COLO668 (cell line): ENCODE measurements around the gene DHRS3.
A peak's percentile ranks its signal among the peaks of the same experiment; 100 is the strongest.

Source experiments
- DNase-seq: peaks from one replicate; lab custom pipeline; 2025; ENCODE audit not compliant: unreplicated experiment; lab: John Stamatoyannopoulos, UW

DHRS3 gene

GRCh38 chr1:12555411-12556367 is 62.3 kb downstream of the DHRS3 start:
- no peak for DNase-seq

GRCh38 chr1:12554521-12555305 is 63.3 kb downstream of the DHRS3 start:
- no peak for DNase-seq

GRCh38 chr1:12553963-12554362 is 64.0 kb downstream of the DHRS3 start:
- no peak for DNase-seq

- DNase-seq, result no peak
These were observed 64.8 kb downstream of the DHRS3 start for GRCh38 chr1:12552951-12553921.

GRCh38 chr1:12552111-12552888 is 65.7 kb downstream of the DHRS3 start:
- DNase-seq, result no peak

- DNase-seq, result no peak
These were observed 66.4 kb downstream of the DHRS3 start for GRCh38 chr1:12551584-12551983.

- peak; percentile 98 for DNase-seq
These were observed 68.3 kb downstream of the DHRS3 start for GRCh38 chr1:12549460-12550349.

- peak; percentile 66 for DNase-seq
These were observed 69.0 kb downstream of the DHRS3 start for GRCh38 chr1:12548973-12549459.

GRCh38 chr1:12548279-12548972 is 69.6 kb downstream of the DHRS3 start:
- no peak for DNase-seq

- DNase-seq, result no peak
These were observed 70.3 kb downstream of the DHRS3 start for GRCh38 chr1:12547586-12548225.

- DNase-seq, result no peak
These were observed 71.0 kb downstream of the DHRS3 start for GRCh38 chr1:12546771-12547585.

GRCh38 chr1:12544992-12545391 is 73.0 kb downstream of the DHRS3 start:
- DNase-seq, result no peak

GRCh38 chr1:12544357-12544756 is 73.7 kb downstream of the DHRS3 start:
- no peak for DNase-seq

- no peak for DNase-seq
These were observed 74.3 kb downstream of the DHRS3 start for GRCh38 chr1:12543740-12544154.

- no peak for DNase-seq
These were observed 75.1 kb downstream of the DHRS3 start for GRCh38 chr1:12542616-12543592.

- DNase-seq, result no peak
These were observed 75.9 kb downstream of the DHRS3 start for GRCh38 chr1:12542138-12542465.
